Smooth muscle cell (in vitro differentiated cells): ENCODE measurements around the gene SP6. TPM values are rescaled to one million over a fixed set of nuclear protein-coding genes. Genes with fewer than 3 reads are reported as not detected.

Experiments
- DNase-seq: peaks from one replicate; lab custom pipeline; 2025; ENCODE audit not compliant: unreplicated experiment; lab: John Stamatoyannopoulos, UW
- H2AFZ ChIP-seq: fragments of 200-600 bp; sonication (generic); 2 replicates; pipeline ENCODE4 v1.6.0; 2016; ENCODE audit warnings: antibody characterized with exemption, low read depth, mild to moderate bottlenecking
- H3F3A ChIP-seq: fragments of 200-600 bp; sonication (generic); 2 replicates; pipeline ENCODE4 v1.6.0; 2017; ENCODE audit warnings: antibody characterized with exemption, low read depth
- H3K27ac ChIP-seq: fragments of 200-600 bp; sonication (generic); 2 replicates; pipeline ENCODE4 v1.5.1; 2016; ENCODE audit warnings: low read depth, mild to moderate bottlenecking
- H3K27me3 ChIP-seq: fragments of 200-600 bp; sonication (generic); 2 replicates; pipeline ENCODE4 v1.6.1; 2016; ENCODE audit warnings: low read depth, mild to moderate bottlenecking
- H3K36me3 ChIP-seq: fragments of 200-600 bp; sonication (generic); 2 replicates; pipeline ENCODE4 v1.5.1; 2016; ENCODE audit warnings: low read depth
- H3K4me1 ChIP-seq: fragments of 200-600 bp; sonication (generic); 2 replicates; pipeline ENCODE4 v1.5.1; 2016; ENCODE audit warnings: low read depth
- H3K4me2 ChIP-seq: fragments of 200-600 bp; sonication (generic); 2 replicates; pipeline ENCODE4 v1.6.0; 2016; ENCODE audit warnings: mild to moderate bottlenecking
- H3K4me3 ChIP-seq: fragments of 200-600 bp; sonication (generic); 2 replicates; pipeline ENCODE4 v1.5.1; 2016; ENCODE audit warnings: mild to moderate bottlenecking
- H3K79me2 ChIP-seq: fragments of 200-600 bp; sonication (generic); 2 replicates; pipeline ENCODE4 v1.6.0; 2016; ENCODE audit warnings: low read depth, mild to moderate bottlenecking
- H3K9ac ChIP-seq: fragments of 200-600 bp; sonication (generic); 2 replicates; pipeline ENCODE4 v1.6.0; 2016; ENCODE audit warnings: low read depth
- H3K9me3 ChIP-seq: fragments of 200-600 bp; sonication (generic); replicated peaks from 2 replicates; pipeline ENCODE4 v1.5.1; 2016; ENCODE audit warnings: low read depth
- H4K20me1 ChIP-seq: fragments of 200-600 bp; sonication (generic); 2 replicates; pipeline ENCODE4 v1.6.0; 2016; ENCODE audit warnings: low read depth
- CTCF ChIP-seq: fragments of 200-600 bp; sonication (generic); IDR thresholded peaks from 2 replicates; pipeline ENCODE4 v1.5.1; 2017; ENCODE audit warnings: borderline replicate concordance, mild to moderate bottlenecking, antibody characterized with exemption; ENCODE audit not compliant: insufficient read depth, poor library complexity, severe bottlenecking
- WGBS: methylation state at CpG from one replicate; pipeline ENCODE4 v1.1.7; 2016; ENCODE audit warnings: low lambda C conversion rate; 5-methylcytosine and 5-hydroxymethylcytosine counted together
- polyA plus RNA-seq: library from polyadenylated mRNA; unstranded; fragments of >200 nt; fragmentation: Nextera tagmentation; extraction: Ambion mirVana; gene quantifications from 2 replicates; pipeline ENCODE4 v1.2.1, GENCODE V29; 2016
- total RNA-seq: library from RNA; depleted of rRNA; stranded (reverse); fragments of >200 nt; gene quantifications from 2 replicates; pipeline ENCODE4 v1.2.3, GENCODE V29; 2014

SP6 gene
- total and polyA plus RNA-seq, 2 experiments from 2014 or later = 9.3 to 10.7 TPM

- no peaks in the 10 kb centered on the region for H3K9me3 ChIP-seq
- H3K9ac ChIP-seq = no peak overlapping the region
- H3K36me3 ChIP-seq = no peaks in the 10 kb centered on the region
- H3K4me2 ChIP-seq = no peak overlapping the region
- peaks cover 4% of the 10 kb centered on the region for H3F3A ChIP-seq
- H3K4me1 ChIP-seq = peaks cover 4% of the 10 kb centered on the region
- TF ChIP-seq CTCF = no peak
- H3K27me3 ChIP-seq = no peaks in the 10 kb centered on the region
- H3K79me2 ChIP-seq = no peaks in the 10 kb centered on the region
- H3K4me3 ChIP-seq = no peak overlapping the region
- no peak overlapping the region for H2AFZ ChIP-seq
- DNase-seq = no peak
- peaks cover 8% of the 10 kb centered on the region for H4K20me1 ChIP-seq
- H3K27ac ChIP-seq = no peak overlapping the region
- WGBS = 97% methylated on average over 21 of the region's 21 CpGs
These were observed 35.7 kb downstream of the SP6 start for GRCh38 chr17:47815106-47815918.

- H3K36me3 ChIP-seq = no peaks in the 10 kb centered on the region
These were observed 37.4 kb downstream of the SP6 start for GRCh38 chr17:47813512-47814031.

GRCh38 chr17:47813077-47813476, 37.9 kb downstream of the SP6 start:
- Histone ChIP-seq H3K27me3 (no peaks in the 10 kb centered on the region), H3F3A (peaks cover 8% of the 10 kb centered on the region), H3K9me3 (no peaks in the 10 kb centered on the region), H3K36me3 (no peaks in the 10 kb centered on the region), H3K79me2 (no peaks in the 10 kb centered on the region), H3K4me3 (no peak overlapping the region), H4K20me1 (peaks cover 8% of the 10 kb centered on the region), H3K4me2 (no peak overlapping the region), H3K27ac (no peak overlapping the region), H3K4me1 (peaks cover 4% of the 10 kb centered on the region), H3K9ac (no peak overlapping the region), H2AFZ (no peak overlapping the region)
- TF ChIP-seq CTCF = no peak
- WGBS = 91% methylated on average over 14 of the region's 14 CpGs
- DNase-seq = no peak

More at GRCh38 chr17:47813512-47814031, 37.4 kb downstream of the SP6 start:
- Histone ChIP-seq H3K9me3 (no peaks in the 10 kb centered on the region), H3K4me1 (peaks cover 4% of the 10 kb centered on the region), H2AFZ (no peak overlapping the region), H3F3A (peaks cover 8% of the 10 kb centered on the region), H3K27ac (no peak overlapping the region), H3K27me3 (no peaks in the 10 kb centered on the region), H3K79me2 (no peaks in the 10 kb centered on the region), H3K4me3 (no peak overlapping the region), H3K4me2 (no peak overlapping the region), H4K20me1 (peaks cover 8% of the 10 kb centered on the region), H3K9ac (no peak overlapping the region)
- TF ChIP-seq CTCF = no peak
- no peak for DNase-seq
- WGBS = 98% methylated on average over 22 of the region's 22 CpGs
